Epidermal melanocyte (primary cell): ENCODE results near the gene ZNF365.
"Not testable (repeated sequence)": the region's sequence is repeated elsewhere in the genome, so short reads cannot be mapped to it uniquely, and the experiment has no call there.

ENCODE experiments used
- DNase-seq: peaks from one replicate; pipeline ENCODE4 v3.0.0; 2011; ENCODE audit warnings: low spot score; ENCODE audit not compliant: insufficient read length

ZNF365 gene, protein sequence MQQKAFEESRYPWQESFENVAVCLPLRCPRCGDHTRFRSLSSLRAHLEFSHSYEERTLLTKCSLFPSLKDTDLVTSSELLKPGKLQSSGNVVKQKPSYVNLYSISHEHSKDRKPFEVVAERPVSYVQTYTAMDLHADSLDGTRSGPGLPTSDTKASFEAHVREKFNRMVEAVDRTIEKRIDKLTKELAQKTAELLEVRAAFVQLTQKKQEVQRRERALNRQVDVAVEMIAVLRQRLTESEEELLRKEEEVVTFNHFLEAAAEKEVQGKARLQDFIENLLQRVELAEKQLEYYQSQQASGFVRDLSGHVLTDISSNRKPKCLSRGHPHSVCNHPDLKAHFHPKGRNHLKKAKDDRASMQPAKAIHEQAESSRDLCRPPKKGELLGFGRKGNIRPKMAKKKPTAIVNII

DNA sequence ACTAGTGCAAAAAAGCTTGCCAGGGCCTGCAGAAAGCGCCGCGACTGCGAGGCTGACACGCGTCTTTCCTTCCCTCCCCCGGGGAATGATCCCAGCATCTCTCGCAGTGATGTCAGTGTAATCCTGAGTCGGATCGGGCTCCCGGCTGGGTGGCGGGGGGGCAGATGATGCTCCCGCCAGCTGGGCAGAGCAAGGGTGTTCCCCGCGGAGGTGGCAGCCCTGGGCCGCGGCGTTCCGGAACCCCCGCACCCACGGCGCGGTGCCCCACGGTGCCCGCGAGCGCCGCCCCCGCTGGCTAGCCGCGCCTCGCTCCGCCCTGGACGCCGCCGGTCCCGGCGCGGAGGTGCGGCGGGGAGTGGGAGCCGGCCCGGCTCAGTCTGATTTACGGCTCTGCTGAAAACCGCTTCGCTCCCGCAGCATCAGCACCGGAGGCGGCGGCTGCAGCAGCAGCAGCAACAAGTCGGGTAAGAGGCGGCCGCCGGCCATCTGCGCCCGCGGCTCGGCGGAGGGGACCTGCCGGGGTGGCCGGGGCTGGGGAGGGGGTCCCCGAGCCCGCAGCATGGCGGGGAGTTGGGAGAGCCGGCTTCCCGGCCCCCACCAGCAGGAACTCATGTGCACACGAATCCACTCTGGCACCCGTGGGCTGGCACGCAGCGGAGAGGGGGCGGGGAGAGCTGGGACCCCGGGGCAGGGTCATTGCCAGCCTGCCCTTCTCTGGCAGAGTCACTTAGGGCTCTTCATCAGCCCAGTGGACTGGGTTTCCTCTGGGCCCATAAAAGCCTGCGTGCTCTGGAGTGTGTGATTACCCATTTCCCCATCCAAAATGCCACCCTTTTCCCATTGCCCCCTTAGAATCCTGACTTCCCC is at the start of gene ZNF365:
ZNF365 (plus strand) TSS at position 375 of the 867 bp plus-strand sequence. CDS start 1,825 bp downstream, outside the sequence.
- DNase-seq = no peak

DNA sequence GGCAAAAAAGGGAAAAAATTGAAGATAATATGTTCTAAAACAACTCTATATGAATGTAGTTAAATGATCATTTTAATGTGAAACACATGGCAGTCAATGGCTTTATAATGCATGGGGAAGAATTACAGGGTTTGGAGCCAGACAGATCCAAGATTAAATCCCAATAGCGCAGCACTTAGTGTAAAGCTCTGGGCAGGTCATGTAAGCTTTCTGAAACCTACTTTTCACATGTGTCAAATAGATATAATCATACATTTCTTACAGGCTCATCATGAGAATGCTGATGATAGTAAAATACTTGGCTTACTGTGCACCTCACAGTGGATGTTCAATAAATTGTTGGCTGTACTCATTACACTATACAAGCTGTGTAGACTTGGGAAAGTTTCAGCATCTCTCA is 48.0 kb upstream of the ZNF365 start:
- no peak for DNase-seq

DNA sequence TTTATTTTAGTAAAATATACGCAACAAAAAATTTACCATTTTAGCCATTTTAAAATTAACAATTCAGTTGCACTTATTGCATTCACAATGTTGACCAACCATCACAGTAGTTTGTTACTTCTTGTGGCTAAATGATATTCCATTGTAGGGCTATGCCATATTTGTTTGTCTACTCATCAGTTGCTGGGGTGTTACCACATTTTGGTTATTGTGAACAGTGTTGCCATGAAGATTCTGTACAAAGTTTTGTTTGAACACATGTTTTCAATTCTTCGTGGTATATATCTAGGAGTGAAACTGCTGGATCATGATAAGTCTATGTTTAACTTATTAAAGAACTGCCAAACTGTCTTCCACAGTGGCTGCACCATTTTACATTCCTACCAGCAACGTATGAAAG is 46.3 kb upstream of the ZNF365 start:
- no peak for DNase-seq

DNA sequence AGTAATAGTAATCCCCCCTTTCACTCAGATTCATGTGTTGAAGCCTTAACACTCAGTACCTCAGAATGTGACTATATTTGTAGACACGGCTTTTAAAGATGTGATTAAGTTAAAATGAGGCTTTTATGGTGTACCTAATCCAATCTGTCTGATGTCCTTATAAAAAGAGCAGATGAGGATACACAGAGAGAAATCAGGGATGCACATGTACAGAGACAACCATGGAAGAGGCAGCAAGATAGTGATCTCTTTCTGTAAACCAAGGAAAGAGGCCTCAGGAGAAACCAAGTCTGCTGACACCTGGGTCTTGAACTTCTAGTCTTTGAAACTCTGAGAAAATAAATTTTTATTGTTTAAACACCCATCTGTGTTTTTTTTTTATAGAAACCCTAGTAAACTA is 44.0 kb upstream of the ZNF365 start:
- no peak for DNase-seq

DNA sequence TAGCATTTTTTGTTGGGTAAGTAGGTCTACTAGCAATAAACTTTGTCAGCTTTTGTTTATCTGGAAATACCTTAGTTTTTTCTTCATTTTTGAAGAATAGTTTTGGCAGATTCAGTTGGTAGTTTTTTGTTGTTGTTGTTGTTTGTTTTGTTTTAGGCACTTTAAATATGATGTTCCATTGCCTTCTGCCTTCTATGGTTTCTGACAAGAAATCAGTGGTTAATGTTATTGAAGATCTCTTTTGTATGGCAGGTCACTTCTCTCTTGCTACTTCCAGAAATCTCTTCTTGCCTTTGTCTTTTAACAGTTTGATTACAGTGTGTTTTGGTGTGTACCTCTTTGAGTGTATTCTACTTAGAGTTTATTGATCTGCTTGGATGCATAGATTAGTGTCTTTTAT is 41.8 kb upstream of the ZNF365 start:
- no peak for DNase-seq

DNA sequence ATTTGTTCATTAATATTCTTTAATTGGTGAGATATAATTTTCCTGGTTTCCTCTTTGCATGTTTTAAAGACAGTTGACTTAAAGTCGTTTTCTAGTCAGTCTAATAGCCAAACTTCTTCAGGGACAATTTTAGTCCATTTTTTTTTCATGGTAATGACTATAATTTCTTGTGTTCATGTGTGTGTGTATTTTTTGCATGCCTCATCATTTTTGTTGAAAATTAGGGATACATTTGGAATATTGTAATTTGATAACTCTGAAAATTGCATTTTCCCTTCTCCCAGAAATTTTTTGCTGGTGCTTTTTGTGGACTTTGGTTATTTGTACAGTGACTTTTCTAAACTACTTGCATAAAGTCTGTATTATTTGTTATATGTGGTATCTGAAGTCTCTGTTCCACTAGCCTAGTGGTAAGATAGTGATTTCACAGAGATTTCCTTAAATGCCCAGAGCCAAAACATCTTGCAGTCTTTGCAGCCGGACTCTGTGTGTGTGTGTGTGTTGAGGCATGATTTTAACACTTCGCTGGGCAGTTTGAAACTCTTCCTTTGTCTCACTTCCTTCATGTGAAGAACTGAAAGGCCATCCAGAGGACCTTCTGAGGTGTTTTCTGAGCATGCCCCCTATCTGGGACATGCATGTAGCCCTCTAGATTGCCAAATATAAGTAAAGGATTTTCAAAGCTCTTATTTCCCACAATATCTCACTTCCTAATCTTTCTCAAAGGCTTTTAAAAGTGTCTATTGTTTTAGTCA is 40.9 kb upstream of the ZNF365 start:
- DNase-seq = no peak

DNA sequence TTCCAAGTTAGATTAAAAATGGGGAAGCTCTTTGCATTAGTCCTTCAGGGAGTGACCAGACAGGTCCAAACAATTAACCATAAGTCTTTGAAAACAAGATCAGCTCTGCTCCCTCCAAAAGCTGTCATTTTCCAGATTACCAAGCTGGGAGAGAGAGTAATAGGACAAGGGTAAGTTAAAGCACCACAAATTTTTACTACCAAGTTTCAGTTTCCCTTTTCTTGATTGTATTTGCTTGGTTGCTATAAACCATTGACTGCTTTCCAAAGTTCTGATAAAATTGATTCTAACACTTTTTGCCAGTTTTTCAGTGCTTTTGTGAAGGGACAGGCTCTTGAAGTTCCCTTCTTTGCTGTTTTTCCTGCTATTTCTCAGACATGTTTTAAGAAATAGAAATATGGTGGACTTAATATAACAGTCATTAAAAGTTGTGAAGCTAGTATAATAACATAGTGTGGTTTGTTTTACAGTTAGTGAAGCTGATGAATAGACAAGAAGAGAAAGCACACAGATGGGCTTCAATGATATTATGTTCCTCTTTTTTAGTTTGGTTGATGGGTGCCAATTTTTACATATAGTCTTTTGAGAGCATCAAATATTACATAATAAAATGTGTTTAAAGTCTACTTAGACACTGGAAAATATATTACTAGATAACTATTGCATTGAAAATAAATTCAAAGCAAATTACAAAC is 40.0 kb upstream of the ZNF365 start:
- no peak for DNase-seq

DNA sequence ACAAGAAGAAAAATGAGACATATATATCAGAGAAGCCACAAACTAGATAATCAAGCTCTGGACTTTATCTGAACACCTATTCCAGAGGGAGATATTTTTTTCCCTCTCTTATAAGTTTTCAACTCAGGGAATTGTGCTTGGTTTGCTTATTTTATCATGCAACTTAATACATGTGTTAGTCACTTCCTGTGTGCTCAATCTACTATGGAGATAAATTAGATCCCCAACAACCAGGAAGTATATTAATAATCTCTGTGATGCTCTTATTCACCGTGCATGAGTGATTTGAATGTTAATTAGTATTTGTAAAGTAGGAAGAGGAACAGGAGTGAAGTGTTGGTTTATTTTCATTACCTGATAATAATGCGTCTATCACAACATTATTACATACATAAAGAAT is 38.8 kb upstream of the ZNF365 start:
- DNase-seq = no peak

DNA sequence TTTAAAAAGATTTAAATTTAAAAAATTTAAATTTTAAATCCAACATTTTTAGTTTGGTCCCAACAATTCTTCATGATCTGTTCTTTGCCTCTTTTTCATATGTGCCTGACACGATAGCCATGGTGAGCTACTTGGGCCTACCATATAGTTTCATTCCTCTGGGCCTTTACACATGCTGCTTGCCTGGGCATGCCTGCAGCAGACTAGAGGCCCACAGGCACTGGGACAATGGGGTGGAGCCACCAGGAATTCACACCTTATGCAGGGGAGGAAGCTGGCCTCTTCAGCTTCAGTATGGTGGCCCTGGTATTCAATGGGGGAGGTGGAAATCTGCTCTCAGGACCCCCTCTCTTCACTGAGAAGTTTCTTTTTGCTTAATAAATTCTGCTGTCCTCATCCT is 37.8 kb upstream of the ZNF365 start:
- no peak for DNase-seq

DNA sequence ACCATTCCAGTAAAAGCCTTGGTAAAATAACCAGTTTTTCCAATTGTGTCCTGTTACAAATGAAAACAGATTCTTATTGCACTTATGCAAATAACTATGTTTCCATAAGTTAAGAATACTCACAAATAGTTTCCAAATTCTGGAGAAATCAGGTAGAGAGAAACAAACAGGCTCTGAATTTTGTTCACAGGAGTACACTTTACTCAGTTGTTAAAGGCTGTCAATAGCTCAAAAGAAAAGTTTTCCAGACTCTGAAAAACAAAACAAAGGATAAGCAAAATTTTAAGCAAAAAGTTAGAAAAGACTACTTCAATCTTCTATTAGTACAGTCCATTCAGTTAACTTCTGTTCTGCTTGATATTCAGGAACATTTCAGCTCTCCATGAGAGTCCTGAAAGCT is 32.8 kb upstream of the ZNF365 start:
- DNase-seq = no peak

DNA sequence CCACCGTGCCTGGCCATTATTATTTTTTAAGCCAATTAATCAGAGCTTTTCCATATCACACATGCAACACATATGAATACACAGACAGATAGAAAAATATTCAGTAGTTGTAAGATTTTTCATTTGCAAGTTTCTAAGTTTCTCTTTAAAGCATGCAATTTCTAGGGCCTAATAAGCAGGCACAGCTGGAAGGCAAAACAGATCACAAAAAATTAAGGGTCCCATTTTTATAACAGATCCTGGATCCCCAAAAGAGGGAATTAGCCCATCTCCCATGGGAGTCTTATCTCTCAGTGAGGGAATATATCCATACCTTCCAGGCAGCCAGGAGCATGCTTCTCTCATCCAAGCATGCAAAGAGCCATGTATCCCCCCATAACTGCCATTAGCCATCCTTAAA is 31.2 kb upstream of the ZNF365 start:
- no peak for DNase-seq

DNA sequence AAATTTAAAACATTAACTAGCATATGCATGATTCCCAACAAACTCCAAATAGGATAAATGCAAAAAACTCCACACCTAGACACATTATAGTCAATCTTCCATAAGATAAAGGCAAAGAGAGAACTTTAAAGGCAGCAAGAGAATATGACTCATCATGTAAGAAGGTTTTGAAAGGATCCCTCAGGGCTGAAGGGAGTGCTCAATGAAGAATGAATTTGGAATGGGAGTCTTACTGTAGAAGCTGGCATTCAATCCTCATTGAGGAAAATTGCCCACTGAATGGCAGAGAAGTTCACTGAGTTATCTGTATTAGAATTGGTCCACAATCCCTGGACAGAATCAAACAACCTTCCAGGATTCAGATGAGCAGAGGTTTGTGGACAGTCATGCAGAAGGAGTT is 26.1 kb upstream of the ZNF365 start:
- no peak for DNase-seq

DNA sequence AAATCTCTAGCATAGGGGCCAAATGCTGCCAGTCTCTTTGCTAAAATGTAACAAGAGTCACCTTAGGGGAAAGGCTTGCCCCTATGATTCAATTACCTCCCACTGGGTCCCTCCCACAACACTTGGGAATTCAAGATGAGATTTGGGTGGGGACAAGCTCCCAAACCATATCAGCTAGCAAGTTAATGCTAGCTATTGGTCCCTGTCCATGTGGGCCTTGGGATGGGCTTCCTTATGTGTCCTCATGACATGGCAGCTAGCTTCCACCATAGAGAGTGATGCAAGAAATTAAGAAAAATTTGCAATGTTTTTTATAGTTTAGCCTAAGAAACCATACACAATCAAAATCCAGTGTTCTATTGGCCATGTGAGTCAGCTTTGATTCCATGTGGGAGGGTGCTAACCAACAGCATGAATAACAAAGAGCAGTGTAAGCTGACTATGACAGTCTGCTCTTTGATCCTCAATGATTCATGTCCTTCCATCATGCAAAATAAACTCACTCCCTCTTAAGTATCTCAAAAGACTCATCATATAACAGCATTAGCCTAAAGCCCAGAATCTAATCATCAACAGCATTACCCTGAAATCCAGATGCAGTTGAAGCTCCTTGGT is 21.7 kb upstream of the ZNF365 start:
- no peak for DNase-seq

DNA sequence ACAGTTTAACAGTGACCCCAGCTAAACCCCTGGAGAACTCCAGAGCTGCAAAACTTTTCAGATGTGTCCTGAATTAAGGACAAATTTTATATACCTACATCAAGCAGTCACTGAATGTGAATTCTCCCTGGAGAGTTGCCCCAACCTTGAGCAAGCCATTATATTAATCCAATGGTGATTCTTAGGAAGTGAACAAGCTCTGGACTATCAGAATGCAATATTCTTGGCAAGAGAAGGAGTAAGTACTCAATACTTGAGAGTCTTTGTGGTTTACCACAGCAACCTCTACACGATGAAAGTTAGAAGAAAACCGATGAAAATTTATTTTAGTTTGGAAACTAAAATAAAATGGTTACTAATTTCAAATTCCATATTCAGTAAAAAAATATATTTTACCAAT is 19.3 kb upstream of the ZNF365 start:
- DNase-seq = no peak

DNA sequence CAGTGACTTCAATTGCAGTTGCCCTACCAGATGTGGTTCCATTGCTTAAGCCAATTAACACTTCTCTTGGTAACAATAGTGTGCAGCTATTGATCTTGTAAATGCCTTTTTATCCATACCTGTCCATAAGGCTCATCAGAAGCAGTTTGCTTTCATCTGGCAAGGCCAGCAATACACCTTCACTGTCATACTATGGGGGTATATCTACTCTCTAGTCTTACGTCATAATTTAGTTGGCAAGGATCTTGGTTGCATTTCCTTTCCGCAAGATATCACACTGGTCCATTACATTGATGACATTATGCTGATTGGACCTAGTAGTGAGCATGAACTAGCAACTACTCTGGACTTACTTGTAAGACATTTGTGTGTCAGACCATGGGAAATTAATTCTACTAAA is 17.7 kb upstream of the ZNF365 start:
- DNase-seq = no peak

DNA sequence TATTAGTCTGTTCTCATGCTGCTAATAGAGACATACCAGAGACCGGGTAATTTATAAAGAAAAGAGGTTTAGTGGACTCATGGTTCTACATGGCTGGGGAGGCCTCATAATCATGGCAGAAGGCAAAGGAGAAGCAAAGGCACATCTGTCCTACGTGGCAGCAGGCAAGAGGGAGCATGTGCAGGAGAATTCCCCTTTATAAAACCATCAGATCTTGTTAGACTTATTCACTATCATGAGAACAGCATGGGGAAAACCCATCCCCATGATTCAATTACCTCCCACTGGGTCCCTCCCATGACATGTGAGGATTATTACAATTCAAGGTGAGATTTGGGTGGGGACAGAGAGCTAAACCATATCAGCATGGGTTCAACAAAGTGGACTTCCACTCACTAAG is 16.0 kb upstream of the ZNF365 start:
- not testable (repeated sequence) for DNase-seq

DNA sequence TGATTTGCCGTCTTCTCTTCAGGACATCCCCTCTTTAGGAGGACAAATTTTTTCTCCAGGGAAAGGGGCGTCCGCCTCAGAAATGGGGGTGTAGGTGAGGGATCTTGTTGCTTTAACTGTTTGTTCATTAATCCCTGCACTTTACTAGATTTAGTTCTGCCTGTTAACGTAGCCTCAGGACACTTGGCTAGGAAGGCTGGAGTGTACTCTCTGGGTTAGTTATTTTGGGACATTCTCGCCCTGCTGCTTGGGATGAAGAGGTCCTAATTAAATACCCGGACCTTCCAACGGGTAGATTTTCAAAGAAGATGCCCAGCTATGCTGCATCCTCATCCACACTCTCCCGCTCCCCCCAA is 552 bp upstream of the ZNF365 start:
- no peak for DNase-seq

DNA sequence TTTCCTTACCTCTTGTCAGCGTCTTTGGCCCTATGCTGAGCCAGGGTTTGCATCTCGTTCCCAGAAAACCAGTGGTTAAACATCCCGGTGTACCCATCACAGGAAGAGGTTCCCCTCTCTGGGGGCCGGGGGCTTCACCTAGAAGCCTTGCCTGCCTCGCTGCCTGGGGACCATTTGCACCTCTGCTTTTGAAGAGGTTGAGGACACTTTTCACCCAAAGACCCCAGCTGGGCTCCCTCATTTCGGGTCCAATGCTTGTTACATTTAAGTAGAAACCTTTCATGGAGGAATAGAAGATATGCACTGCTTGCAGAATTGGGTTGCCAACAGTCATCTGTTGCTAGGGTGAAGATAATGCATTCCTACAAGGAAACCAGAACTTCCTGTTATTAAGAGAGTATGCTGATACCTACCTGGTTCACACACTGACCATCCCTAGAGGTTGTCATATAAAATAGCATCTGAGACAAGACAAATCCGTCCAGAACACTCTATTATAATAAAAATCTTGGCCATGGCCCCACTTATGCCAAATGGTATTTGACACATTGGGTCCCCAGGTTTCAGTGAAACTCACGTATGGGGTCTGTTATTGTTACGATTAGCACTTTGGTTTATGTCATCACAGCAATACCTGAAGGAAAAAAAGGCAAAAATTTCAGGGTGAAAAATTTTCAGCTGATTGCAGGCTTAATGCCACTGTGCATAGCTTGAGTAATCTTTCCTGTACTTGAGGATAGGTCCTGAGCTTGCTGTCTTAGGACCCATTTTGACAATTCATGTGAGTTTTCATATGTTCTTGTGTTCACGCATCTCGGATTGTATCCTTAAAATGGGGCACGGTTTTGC is 917 bp downstream of the ZNF365 start:
- no peak for DNase-seq

DNA sequence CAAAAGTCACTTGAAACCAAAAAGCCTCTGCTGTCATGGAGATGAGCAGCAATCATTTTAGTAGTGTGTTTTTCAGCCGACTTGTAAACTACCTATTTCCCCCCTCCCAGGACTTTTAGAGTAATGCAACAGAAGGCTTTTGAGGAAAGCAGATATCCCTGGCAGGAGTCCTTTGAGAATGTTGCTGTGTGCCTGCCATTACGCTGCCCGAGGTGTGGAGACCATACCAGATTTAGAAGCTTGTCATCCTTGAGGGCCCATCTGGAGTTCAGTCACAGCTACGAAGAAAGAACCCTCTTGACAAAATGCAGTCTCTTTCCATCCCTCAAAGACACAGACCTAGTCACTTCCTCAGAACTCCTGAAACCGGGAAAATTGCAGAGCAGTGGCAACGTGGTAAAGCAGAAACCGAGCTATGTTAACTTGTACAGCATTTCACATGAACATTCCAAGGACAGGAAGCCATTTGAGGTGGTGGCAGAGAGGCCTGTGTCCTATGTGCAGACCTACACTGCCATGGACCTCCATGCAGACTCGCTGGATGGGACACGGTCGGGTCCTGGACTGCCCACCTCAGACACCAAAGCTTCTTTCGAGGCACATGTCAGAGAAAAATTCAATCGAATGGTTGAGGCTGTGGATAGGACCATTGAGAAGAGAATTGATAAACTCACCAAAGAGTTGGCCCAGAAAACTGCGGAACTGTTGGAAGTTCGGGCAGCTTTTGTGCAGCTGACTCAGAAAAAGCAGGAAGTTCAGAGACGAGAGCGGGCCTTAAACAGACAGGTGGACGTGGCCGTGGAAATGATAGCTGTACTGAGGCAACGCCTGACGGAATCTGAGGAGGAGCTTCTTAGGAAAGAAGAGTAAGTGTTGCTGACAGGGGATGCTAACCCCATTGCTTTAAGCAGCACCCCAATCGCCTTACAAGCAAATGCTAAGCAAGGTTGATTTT is 2.2 kb downstream of the ZNF365 start:
- no peak for DNase-seq
